ENCODE measurements around the gene PAFAH2. TPM values are rescaled to one million over a fixed set of nuclear protein-coding genes. Genes with fewer than 3 reads are reported as not detected.

Gene PAFAH2
- total RNA-seq, 1 experiment from 2014 or later = 8.5 TPM

DNA sequence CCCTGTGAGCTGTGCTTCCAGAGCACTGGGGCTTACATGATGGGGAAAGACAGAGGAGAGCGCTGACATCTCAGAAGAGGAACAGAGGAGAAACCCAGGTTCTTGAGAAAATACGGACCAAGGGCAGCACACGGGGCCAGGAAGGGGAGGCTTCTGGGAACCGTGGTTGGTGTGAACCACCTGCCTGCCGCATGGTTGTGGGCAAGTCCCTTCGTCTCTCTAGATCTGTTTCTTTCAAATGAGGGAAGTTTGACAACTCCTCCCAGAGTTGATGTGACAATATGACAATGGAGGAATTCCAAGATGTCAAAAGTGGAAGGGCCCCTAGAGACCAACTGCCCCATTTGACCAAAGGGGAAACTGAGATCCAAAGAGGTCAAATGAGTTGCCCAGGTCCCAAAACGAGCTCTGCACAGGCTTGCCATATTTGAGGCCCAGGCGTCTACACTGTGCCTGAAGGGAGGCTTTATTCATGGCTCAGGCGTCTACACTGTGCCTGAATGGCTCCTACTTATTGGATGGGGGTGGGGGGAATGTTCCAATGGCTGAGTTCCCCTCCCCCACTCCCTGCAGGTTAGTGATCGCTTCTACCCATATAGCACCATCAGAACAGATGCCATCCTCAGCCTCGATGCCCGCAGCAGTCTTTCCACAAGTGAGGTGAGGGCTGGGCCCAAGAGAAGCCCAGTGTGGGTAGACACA is 34.9 kb upstream of the PAFAH2 start:
- no peak overlapping the region for H3K27ac ChIP-seq (ENCODE audit: low read length)
- peaks cover 16% of the 10 kb centered on the region for H3K4me1 ChIP-seq (ENCODE audit: control insufficient read depth, insufficient read depth, low read length)
- H3K4me3 ChIP-seq (ENCODE audit: low read depth in 2 of 2, low read length in 2 of 2) = no peak overlapping the region
- no peaks in the 10 kb centered on the region for H3K27me3 ChIP-seq (ENCODE audit: control insufficient read depth, insufficient read depth, low read length)
- in situ Hi-C loops (cut with HindIII; ENCODE audit: low pct_unique_long_range_greater_than_20kb, low sequenced_read_pairs) = no loop called here
- TF ChIP-seq REST (IDR thresholded peaks at IDR 0.05; ENCODE audit: insufficient read depth in 1 of 2, low read depth in 2 of 2, low read length in 1 of 2) = no peak
- TF ChIP-seq SIN3A (IDR thresholded peaks at IDR 0.05; ENCODE audit: borderline replicate concordance, insufficient read depth, low read depth, low read length) = no peak
- no peak for TF ChIP-seq POLR2AphosphoS5 (IDR thresholded peaks at IDR 0.05; ENCODE audit: low read depth, low read length)
- no peak for TF ChIP-seq CTCF (IDR thresholded peaks at IDR 0.05)
- DNase-seq (ENCODE audit: low read depth, low spot score) (no peak), ATAC-seq (no peak)
- ChIA-PET CTCF (no interaction called here), POLR2A (no interaction called here)
- intact Hi-C loops (cut with micrococcal nuclease; ENCODE audit: unreplicated experiment) = loop anchor here (10.0 kb wide), 1 partner anchor 62 kb away; no protein-coding TSS in a partner anchor
- H3K36me3 ChIP-seq (ENCODE audit: control insufficient read depth, insufficient read depth, low read length) = peaks cover 2% of the 10 kb centered on the region; the same call in 1 of the 2 replicates
- no TSS peak for BruUV-seq (replicated peaks)
- no peaks in the 10 kb centered on the region for H3K9me3 ChIP-seq (ENCODE audit: control insufficient read depth, insufficient read depth, low read depth, low read length)

DNA sequence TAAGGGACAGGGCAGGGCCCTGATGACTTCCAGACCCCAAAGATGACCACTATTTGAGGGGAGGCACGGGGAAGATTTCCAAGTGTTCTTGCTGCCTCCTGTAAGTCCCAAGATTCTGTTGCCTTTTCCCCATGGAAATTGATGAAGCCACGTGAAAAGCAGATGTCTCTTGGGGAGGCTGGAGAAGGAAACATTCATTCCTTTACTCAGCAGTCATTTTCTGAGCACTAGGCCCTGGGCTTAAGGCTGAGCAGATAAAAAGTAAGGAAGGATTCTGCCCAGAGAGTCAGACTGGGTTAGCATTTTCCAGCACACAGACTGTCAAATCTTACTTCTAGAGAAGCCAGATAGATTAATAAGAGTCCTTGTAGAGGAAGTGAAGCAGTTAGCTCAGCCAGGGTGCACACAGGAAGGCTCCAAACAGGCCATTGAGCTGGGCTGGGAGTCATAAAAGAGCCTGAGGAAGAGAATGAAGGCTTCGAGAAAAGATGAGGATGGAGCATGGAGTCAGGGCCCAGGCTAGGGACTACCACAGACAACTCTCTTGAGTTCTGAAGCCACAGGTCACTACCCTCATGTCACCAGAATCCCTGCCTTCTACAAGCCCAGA is 33.9 kb upstream of the PAFAH2 start:
- DNase-seq (ENCODE audit: low read depth, low spot score) (no peak), ATAC-seq (no peak)
- BruUV-seq (replicated peaks) = no TSS peak
- no peaks in the 10 kb centered on the region for H3K9me3 ChIP-seq (ENCODE audit: control insufficient read depth, insufficient read depth, low read depth, low read length)
- ChIA-PET POLR2A (no interaction called here), CTCF (no interaction called here)
- TF ChIP-seq REST (IDR thresholded peaks at IDR 0.05; ENCODE audit: insufficient read depth in 1 of 2, low read depth in 2 of 2, low read length in 1 of 2) (no peak), POLR2AphosphoS5 (IDR thresholded peaks at IDR 0.05; ENCODE audit: low read depth, low read length) (no peak), CTCF (IDR thresholded peaks at IDR 0.05) (no peak), SIN3A (IDR thresholded peaks at IDR 0.05; ENCODE audit: borderline replicate concordance, insufficient read depth, low read depth, low read length) (no peak), TCF7L2 (IDR thresholded peaks at IDR 0.05; ENCODE audit: low read depth, low read length) (no peak)
- H3K27ac ChIP-seq (ENCODE audit: low read length) = no peak overlapping the region
- peaks cover 2% of the 10 kb centered on the region; the same call in 1 of the 2 replicates for H3K36me3 ChIP-seq (ENCODE audit: control insufficient read depth, insufficient read depth, low read length)
- no peaks in the 10 kb centered on the region for H3K27me3 ChIP-seq (ENCODE audit: control insufficient read depth, insufficient read depth, low read length)
- in situ Hi-C loops (cut with HindIII; ENCODE audit: low pct_unique_long_range_greater_than_20kb, low sequenced_read_pairs) = no loop called here
- H3K4me3 ChIP-seq (ENCODE audit: low read depth in 2 of 2, low read length in 2 of 2) = no peak overlapping the region
- intact Hi-C loops (cut with micrococcal nuclease; ENCODE audit: unreplicated experiment) = loop anchor here (10.0 kb wide), 1 partner anchor 63 kb away; no protein-coding TSS in a partner anchor
- H3K4me1 ChIP-seq (ENCODE audit: control insufficient read depth, insufficient read depth, low read length) = peaks cover 14% of the 10 kb centered on the region

Data from Panc1 (cell line).